Adrenal gland (tissue), 19 donors: Measurements from ENCODE around the gene PEX10. TPM values are rescaled to one million over a fixed set of nuclear protein-coding genes. Genes with fewer than 3 reads are reported as not detected.

Experiments used
- DNase-seq, 7 donors: peaks; one replicate each; pipeline ENCODE4 v3.0.0-alpha.2; 2019 to 2020
- H3K27ac ChIP-seq, 5 donors: fragments of 200-600 bp; sonication (generic) in 4 of 5; 1 replicate in 3 of 5; 2 replicates in 2 of 5; pipeline versions ENCODE4 v1.5.1 to v1.8.0; 2016 to 2020; ENCODE audit warnings: mild to moderate bottlenecking in 1 of 5
- H3K27me3 ChIP-seq: fragments of 200-600 bp; 2 replicates; pipeline ENCODE4 v1.8.0; 2021
- H3K36me3 ChIP-seq, 2 donors: fragments of 200-600 bp; replicated peaks in 1 of 2; 1 replicate in 1 of 2; 2 replicates in 1 of 2; pipeline versions ENCODE4 v1.5.1 to v1.8.0; 2018 to 2022
- H3K4me1 ChIP-seq, 2 donors: fragments of 200-600 bp; replicated peaks in 1 of 2; 1 replicate in 1 of 2; 2 replicates in 1 of 2; pipeline versions ENCODE4 v1.5.1 to v1.8.0; 2018 to 2021
- H3K4me3 ChIP-seq, 4 donors: fragments of 200-600 bp; sonication (generic) in 3 of 4; one replicate each; pipeline ENCODE4 v1.5.1; 2016 to 2018
- H3K9me3 ChIP-seq, 3 donors: fragments of 200-600 bp; sonication (generic) in 1 of 3; replicated peaks in 1 of 3; 1 replicate in 2 of 3; 2 replicates in 1 of 3; pipeline versions ENCODE4 v1.5.1 to v1.8.0; 2016 to 2021
- POLR2A ChIP-seq, 2 donors: fragments of 450-650 bp; IDR thresholded peaks; one replicate each; pipeline ENCODE4 v1.6.1; 2017; ENCODE audit warnings: antibody characterized with exemption in 2 of 2, mild to moderate bottlenecking in 2 of 2, moderate library complexity in 1 of 2
- WGBS, 4 donors: extraction: QIAGEN DNeasy Blood & Tissue Kit in 2 of 4; methylation state at CpG; one replicate each; pipeline versions ENCODE4 v1.1.5 to v1.1.7; 2013 to 2017; 5-methylcytosine and 5-hydroxymethylcytosine counted together
- intact Hi-C, 2 donors: fragments of 100-400 bp; cut with DNase I; formaldehyde crosslinking; loops; one replicate each; pipeline versions ENCODE4 v1.14.1 to v1.15.0; 2022 to 2023
- long read RNA-seq, 10 donors: library from polyadenylated mRNA in 3 of 10; unstranded in 2 of 10; stranded (forward) in 1 of 10; transcript quantifications; one replicate each; pipeline ENCODE4 v2.0.0 and lab custom pipeline, GENCODE V29; 2021 to 2026
- polyA plus RNA-seq, 3 donors: library from polyadenylated mRNA; stranded (reverse); fragments of 200-250 nt in 2 of 3; fragments of 350-450 nt in 1 of 3; fragmentation: Illumina TruSeq in 1 of 3; extraction: RNeasy Lipid Tissue Mini Kit (QIAGEN cat#74804) in 1 of 3; gene quantifications; one replicate each; pipeline ENCODE4 v1.2.3, GENCODE V29; 2013 to 2014
- total RNA-seq, 9 donors: library from RNA; depleted of rRNA in 4 of 9; stranded (reverse); fragments of >200 nt in 4 of 9; fragments of 120-200 nt in 1 of 9; fragmentation: NEBNext Ultra II Directional in 1 of 9; extraction: Animal tissue kit (Norgen Biotek cat#: 25700) in 1 of 9; gene quantifications; one replicate each; pipeline versions ENCODE4 v1.1.0 to v1.2.4, GENCODE V29; 2013 to 2023
- TF ChIP-seq, protein P1 (sequence below), 6 experiments: fragments of 450-650 bp in 4 of 6; fragments of 200-600 bp in 2 of 6; sonication (generic) in 1 of 6; IDR thresholded peaks; 1 replicate in 5 of 6; 2 replicates in 1 of 6; pipeline versions ENCODE4 v1.5.1 to v1.8.0; 2016 to 2021; ENCODE audit warnings: antibody characterized with exemption in 6 of 6, mild to moderate bottlenecking in 2 of 6, moderate library complexity in 1 of 6
- donor health status: healthy with polysubstance abuse.
- donor health status: Bipolar disorder and iron deficiency.
- donor health status: DM: yes; HTN: yes; CAD: no.
- donor health status: DM: no; HTN: no; CAD: no.
- donor health status: DM: no; HTN: no; CAD: no.
- donor health status: DM: yes; HTN: yes; CAD: no.

Gene PEX10
- total RNA-seq (10 to 100 TPM; 32.4 to 81.5 (median 45.6) TPM), polyA plus RNA-seq (10 to 100 TPM; 25.3 to 53.8 (median 43.8) TPM)
- long read RNA-seq, donor 1, transcript PEX10-202 (6 exons, 1,997 nt), result major isoform, 16 of 21 reads
- long read RNA-seq, donor 1, partial matches to known transcripts, result 5 of 21 reads
- long read RNA-seq, donor 1, other reads (novel, unspliced or antisense), result 0 of 21 reads
- long read RNA-seq, donor 2, transcript PEX10-202 (6 exons, 1,997 nt), result major isoform, 11 of 12 reads
- long read RNA-seq, donor 2, partial matches to known transcripts, result 0 of 12 reads
- long read RNA-seq, donor 2, other reads (novel, unspliced or antisense), result 0 of 12 reads
- long read RNA-seq, donor 3, partial matches to known transcripts, result 0 of 4 reads
- long read RNA-seq, donor 3, other reads (novel, unspliced or antisense), result 0 of 4 reads
- long read RNA-seq, donor 4, transcript PEX10-202 (6 exons, 1,997 nt), result major isoform, 35 of 45 reads
- long read RNA-seq, donor 4, partial matches to known transcripts, result 3 of 45 reads
- long read RNA-seq, donor 4, other reads (novel, unspliced or antisense), result 7 of 45 reads
- long read RNA-seq, donor 5, transcript PEX10-202 (6 exons, 1,997 nt), result major isoform, 123 of 155 reads
- long read RNA-seq, donor 5, partial matches to known transcripts, result 7 of 155 reads
- long read RNA-seq, donor 5, other reads (novel, unspliced or antisense), result 24 of 155 reads
- long read RNA-seq, donor 6, transcript PEX10-202 (6 exons, 1,997 nt), result major isoform, 13 of 15 reads
- long read RNA-seq, donor 6, partial matches to known transcripts, result 1 of 15 reads
- long read RNA-seq, donor 6, other reads (novel, unspliced or antisense), result 1 of 15 reads
- long read RNA-seq, donor 7, transcript PEX10-202 (6 exons, 1,997 nt), result major isoform, 9 of 9 reads
- long read RNA-seq, donor 7, partial matches to known transcripts, result 0 of 9 reads
- long read RNA-seq, donor 7, other reads (novel, unspliced or antisense), result 0 of 9 reads
- long read RNA-seq, donor 8, transcript PEX10-202 (6 exons, 1,997 nt), result major isoform, 16 of 16 reads
- long read RNA-seq, donor 8, partial matches to known transcripts, result 0 of 16 reads
- long read RNA-seq, donor 8, other reads (novel, unspliced or antisense), result 0 of 16 reads
- long read RNA-seq, donor 9, transcript PEX10-202 (6 exons, 1,997 nt), result major isoform, 6 of 6 reads
- long read RNA-seq, donor 9, partial matches to known transcripts, result 0 of 6 reads
- long read RNA-seq, donor 9, other reads (novel, unspliced or antisense), result 0 of 6 reads
- long read RNA-seq, donor 10, transcript PEX10-202 (6 exons, 1,997 nt), result major isoform, 6 of 6 reads
- long read RNA-seq, donor 10, partial matches to known transcripts, result 0 of 6 reads
- long read RNA-seq, donor 10, other reads (novel, unspliced or antisense), result 0 of 6 reads

DNA sequence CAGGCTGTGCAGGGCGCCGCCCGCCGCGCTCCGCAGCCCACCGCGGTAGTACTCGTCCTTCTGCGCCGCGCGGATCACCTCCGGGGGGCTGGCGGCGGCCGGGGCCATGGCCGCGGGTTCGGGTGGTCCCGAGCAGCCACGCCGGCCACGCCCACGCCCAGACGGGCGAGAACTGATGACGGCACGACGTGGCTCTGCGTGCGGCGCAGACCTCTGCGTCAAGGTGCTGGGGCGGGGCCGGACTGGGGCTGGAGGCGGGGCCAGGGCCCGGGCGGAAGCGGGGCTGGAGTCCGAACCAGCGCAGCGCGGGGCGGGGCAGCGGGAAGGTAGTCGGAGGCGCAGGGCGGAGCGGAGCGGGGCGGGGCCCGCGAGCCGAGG, at the start of gene PEX10:
TSS of gene PEX10 (minus strand) at position 170 of the 378 bp plus-strand sequence. CDS start at position 108, 62 bp downstream.
- H3K27me3 ChIP-seq, result peaks cover 12% of the 10 kb centered on the region
- peak within 1 kb of the TSS in 4 of 5 donors; percentile 71 to 94 (median 76) for H3K27ac ChIP-seq
- peaks cover 0 to 9% of the 10 kb centered on the region in 2 donors for H3K36me3 ChIP-seq
- intact Hi-C loops, result loop anchor here (5.0 to 10.0 kb wide), 2 partner anchors 135 to 232 kb away; no protein-coding TSS in a partner anchor
- WGBS, 4 donors, result 0 to 1% methylated on average over 35 to 55 of the region's 55 CpGs; no CpG with 5 or more reads in 2 of the 4 donors
- peaks cover 24 to 44% of the 10 kb centered on the region in 2 donors for H3K4me1 ChIP-seq
- H3K9me3 ChIP-seq, result no peaks in the 10 kb centered on the region
- TF ChIP-seq, protein P1, sequence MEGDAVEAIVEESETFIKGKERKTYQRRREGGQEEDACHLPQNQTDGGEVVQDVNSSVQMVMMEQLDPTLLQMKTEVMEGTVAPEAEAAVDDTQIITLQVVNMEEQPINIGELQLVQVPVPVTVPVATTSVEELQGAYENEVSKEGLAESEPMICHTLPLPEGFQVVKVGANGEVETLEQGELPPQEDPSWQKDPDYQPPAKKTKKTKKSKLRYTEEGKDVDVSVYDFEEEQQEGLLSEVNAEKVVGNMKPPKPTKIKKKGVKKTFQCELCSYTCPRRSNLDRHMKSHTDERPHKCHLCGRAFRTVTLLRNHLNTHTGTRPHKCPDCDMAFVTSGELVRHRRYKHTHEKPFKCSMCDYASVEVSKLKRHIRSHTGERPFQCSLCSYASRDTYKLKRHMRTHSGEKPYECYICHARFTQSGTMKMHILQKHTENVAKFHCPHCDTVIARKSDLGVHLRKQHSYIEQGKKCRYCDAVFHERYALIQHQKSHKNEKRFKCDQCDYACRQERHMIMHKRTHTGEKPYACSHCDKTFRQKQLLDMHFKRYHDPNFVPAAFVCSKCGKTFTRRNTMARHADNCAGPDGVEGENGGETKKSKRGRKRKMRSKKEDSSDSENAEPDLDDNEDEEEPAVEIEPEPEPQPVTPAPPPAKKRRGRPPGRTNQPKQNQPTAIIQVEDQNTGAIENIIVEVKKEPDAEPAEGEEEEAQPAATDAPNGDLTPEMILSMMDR (IDR thresholded peaks at IDR 0.05), result no peak
- TF ChIP-seq POLR2A (IDR thresholded peaks at IDR 0.05), result peak; percentile 21 to 61
- DNase-seq, result peak; percentile 96 to 98 (median 98)
- peak within 1 kb of the TSS; percentile 51 to 98 (median 73) for H3K4me3 ChIP-seq

DNA sequence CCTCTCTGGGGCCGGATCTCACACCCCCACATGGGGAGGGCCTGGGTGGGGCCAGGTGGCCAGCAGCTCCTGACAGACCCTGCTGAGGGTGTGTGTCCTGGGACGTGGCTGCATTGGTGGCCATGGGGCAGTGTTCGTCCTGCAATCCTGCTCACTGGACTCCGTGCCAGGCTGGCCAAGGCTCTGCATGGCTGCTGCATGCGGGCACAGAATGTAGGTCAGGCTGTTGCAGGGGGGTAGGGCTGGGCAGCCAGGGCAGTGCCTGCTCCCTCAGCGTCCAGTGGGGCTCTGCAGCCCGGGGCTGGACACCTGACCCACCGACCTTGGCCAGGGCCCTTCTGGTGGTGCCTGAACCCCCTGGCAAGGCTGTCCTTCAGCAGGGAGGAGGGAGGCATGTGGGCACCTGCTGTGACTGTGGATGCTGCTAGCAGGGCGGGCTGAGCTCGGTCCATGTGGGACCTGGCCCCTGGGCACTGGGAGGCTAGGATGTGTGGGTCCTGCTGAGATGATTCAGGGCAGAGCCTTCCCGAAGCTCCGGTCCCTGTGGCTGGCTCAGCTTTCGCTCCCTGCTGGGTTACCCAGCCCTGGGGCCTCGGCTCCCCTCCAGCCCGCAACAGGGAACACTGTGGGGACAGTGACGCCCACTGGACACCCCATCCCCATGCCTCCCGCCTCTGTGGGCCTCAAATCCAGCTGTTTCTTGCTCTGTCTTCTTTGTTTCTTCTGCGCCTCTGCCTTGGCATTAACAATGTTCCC, 48.8 kb upstream of the PEX10 start:
- Histone ChIP-seq H3K4me1 (peaks cover 7 to 25% of the 10 kb centered on the region in 2 donors), H3K9me3 (no peaks in the 10 kb centered on the region), H3K27me3 (peaks cover 29% of the 10 kb centered on the region), H3K36me3 (no peaks in the 10 kb centered on the region), H3K4me3 (no peak overlapping the region), H3K27ac (no peak overlapping the region)
- no peak for TF ChIP-seq POLR2A (IDR thresholded peaks at IDR 0.05)
- TF ChIP-seq, protein P1 (IDR thresholded peaks at IDR 0.05), result no peak
- WGBS, 4 donors, result 57 to 71% (median 64%) methylated on average over 8 to 18 of the region's 18 CpGs
- intact Hi-C loops, result loop anchor here in 1 of 2 donors (5.0 kb wide), 1 partner anchor 71 kb away; the partner anchor contains the start of gene HES5
- DNase-seq, result peak in 5 of 7 donors; percentile 40 to 79 (median 60)

DNA sequence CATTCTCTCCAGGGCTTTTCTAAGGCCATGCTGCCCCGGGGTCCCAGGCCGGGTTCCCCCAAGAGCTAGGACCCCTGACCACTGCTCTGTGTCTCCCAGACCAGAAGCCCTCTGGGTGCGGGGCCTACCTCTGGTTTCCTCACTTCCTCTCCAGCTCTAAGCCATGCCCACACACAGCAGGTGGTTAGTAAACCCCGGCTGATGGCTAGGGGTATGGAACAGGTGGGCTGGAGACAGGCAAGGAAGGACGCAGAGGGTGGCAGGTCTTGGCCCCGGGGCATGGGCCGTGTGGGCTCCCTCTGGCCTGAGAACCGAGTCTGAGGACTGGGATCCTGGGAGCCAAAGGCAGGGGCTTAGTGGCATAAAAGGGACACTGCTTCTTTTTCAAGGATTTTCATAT, 47.8 kb upstream of the PEX10 start:
- no peak for DNase-seq
- Histone ChIP-seq H3K4me3 (no peak overlapping the region), H3K36me3 (no peaks in the 10 kb centered on the region), H3K9me3 (no peaks in the 10 kb centered on the region), H3K27ac (no peak overlapping the region), H3K4me1 (peaks cover 7 to 22% of the 10 kb centered on the region in 2 donors), H3K27me3 (peaks cover 23% of the 10 kb centered on the region)
- TF ChIP-seq, protein P1 (IDR thresholded peaks at IDR 0.05), result no peak
- no peak for TF ChIP-seq POLR2A (IDR thresholded peaks at IDR 0.05)
- WGBS, 4 donors, result 58 to 79% (median 74%) methylated on average over 3 to 8 of the region's 8 CpGs
- intact Hi-C loops, result loop anchor here in 1 of 2 donors (5.0 kb wide), 1 partner anchor 72 kb away; the partner anchor contains the start of gene HES5
